SK-N-SH (cell line): ENCODE data around the gene MAP1A. TPM values are rescaled to one million over a fixed set of nuclear protein-coding genes. Genes with fewer than 3 reads are reported as not detected.

Experiments used
- CTCF ChIA-PET: fragments of 300-600, 350-600 bp; formaldehyde crosslinking; extraction: SDS; loops from one replicate; lab custom pipeline; 2021; lab: Yijun Ruan, JAX
- POLR2A ChIA-PET: fragments of 350-600 bp; sonication (Branson Sonifier 250); formaldehyde crosslinking; extraction: SDS; loops from one replicate; lab custom pipeline; 2020; ENCODE audit warnings: antibody characterized with exemption, inconsistent platforms; lab: Yijun Ruan, JAX
- DNase-seq: peaks from one replicate; pipeline ENCODE4 v3.0.0; 2012
- H2AFZ ChIP-seq: fragments of 200-600 bp; sonication (generic); 2 replicates; pipeline ENCODE4 v1.8.1; 2016; ENCODE audit warnings: antibody characterized with exemption, mild to moderate bottlenecking, low read depth
- H3F3A ChIP-seq: fragments of 200-600 bp; sonication (generic); replicated peaks from 2 replicates; pipeline ENCODE3; 2016; ENCODE audit warnings: antibody characterized with exemption, mild to moderate bottlenecking; ENCODE audit not compliant: insufficient read depth
- H3K27ac ChIP-seq, 2 experiments: fragments of 200-500 bp in 1 of 2; fragments of 200-600 bp in 1 of 2; sonication (Bioruptor generic) in 1 of 2; sonication (generic), shearing (Covaris generic) in 1 of 2; 2 replicates each; pipeline versions ENCODE4 v1.5.1 to v1.6.1; 2014 to 2016; ENCODE audit warnings: low read depth in 2 of 2, inconsistent platforms in 1 of 2, low read length in 1 of 2, mild to moderate bottlenecking in 1 of 2, mixed read lengths in 1 of 2
- H3K27me3 ChIP-seq: fragments of 200-600 bp; sonication (generic), shearing (Covaris generic); 2 replicates; pipeline ENCODE4 v1.6.1; 2016; ENCODE audit warnings: mixed run types; ENCODE audit not compliant: insufficient read depth
- H3K36me3 ChIP-seq, 2 experiments: fragments of 200-500 bp in 1 of 2; fragments of 200-600 bp in 1 of 2; sonication (Bioruptor generic) in 1 of 2; sonication (generic) in 1 of 2; replicated peaks in 1 of 2; 2 replicates each; pipeline versions ENCODE3 to v1.5.1; 2014 to 2016; ENCODE audit warnings: low read length in 1 of 2, mild to moderate bottlenecking in 1 of 2; ENCODE audit not compliant: insufficient read depth in 2 of 2, control insufficient read depth in 1 of 2
- H3K4me1 ChIP-seq, 2 experiments: fragments of 200-500 bp in 1 of 2; fragments of 200-600 bp in 1 of 2; sonication (Bioruptor generic) in 1 of 2; sonication (generic), shearing (Covaris generic) in 1 of 2; 2 replicates each; pipeline versions ENCODE4 v1.5.1 to v1.6.1; 2014 to 2016; ENCODE audit warnings: low read depth in 1 of 2, low read length in 1 of 2, mixed run types in 1 of 2; ENCODE audit not compliant: insufficient read depth in 2 of 2, control insufficient read depth in 1 of 2
- H3K4me2 ChIP-seq: fragments of 200-600 bp; sonication (generic), shearing (Covaris generic); 2 replicates; pipeline ENCODE4 v1.6.1; 2017; ENCODE audit warnings: mixed run types
- H3K4me3 ChIP-seq, 2 experiments: fragments of 200-500 bp in 1 of 2; fragments of 200-600 bp in 1 of 2; sonication (Bioruptor generic) in 1 of 2; sonication (generic), shearing (Covaris generic) in 1 of 2; 2 replicates each; pipeline versions ENCODE4 v1.5.1 to v1.8.1; 2014 to 2016; ENCODE audit warnings: low read depth in 2 of 2, inconsistent platforms in 1 of 2, low read length in 1 of 2, mild to moderate bottlenecking in 1 of 2, mixed read lengths in 1 of 2, moderate library complexity in 1 of 2
- H3K79me2 ChIP-seq: fragments of 200-600 bp; sonication (generic); 2 replicates; pipeline ENCODE4 v1.8.1; 2017; ENCODE audit warnings: mild to moderate bottlenecking; ENCODE audit not compliant: insufficient read depth
- H3K9ac ChIP-seq: fragments of 200-600 bp; sonication (generic); 2 replicates; pipeline ENCODE4 v1.6.1; 2017; ENCODE audit warnings: mixed run types
- H3K9me2 ChIP-seq: fragments of 200-600 bp; sonication (generic); 2 replicates; pipeline ENCODE4 v1.6.1; 2017; ENCODE audit warnings: mixed run types
- H3K9me3 ChIP-seq: fragments of 200-600 bp; sonication (generic); 2 replicates; pipeline ENCODE4 v1.6.1; 2017; ENCODE audit warnings: mixed run types, mild to moderate bottlenecking, moderate library complexity
- H4K20me1 ChIP-seq: fragments of 200-600 bp; sonication (generic); 2 replicates; pipeline ENCODE4 v1.6.1; 2017; ENCODE audit warnings: mild to moderate bottlenecking, mixed run types; ENCODE audit not compliant: insufficient read depth
- CHD2 ChIP-seq: fragments of 150-350 bp; IDR thresholded peaks from 2 replicates; pipeline ENCODE4 v1.6.1; 2018; ENCODE audit warnings: low read length; ENCODE audit not compliant: partially characterized antibody
- ELF1 ChIP-seq: IDR thresholded peaks from 2 replicates; pipeline ENCODE4 v1.4.0; 2012
- EP300 ChIP-seq, 2 experiments: IDR thresholded peaks; 2 replicates each; pipeline versions ENCODE4 v1.4.0 to v1.6.1; 2012; ENCODE audit warnings: borderline replicate concordance in 1 of 2, low read depth in 1 of 2, low read length in 1 of 2
- FOSL2 ChIP-seq: IDR thresholded peaks from 2 replicates; pipeline ENCODE4 v1.4.0; 2012; ENCODE audit warnings: low read depth, mild to moderate bottlenecking, moderate library complexity, borderline replicate concordance
- FOXJ3 ChIP-seq: sonication (generic); formaldehyde crosslinking; IDR thresholded peaks from 2 replicates; pipeline ENCODE4 v1.5.1; 2020; ENCODE audit warnings: mild to moderate bottlenecking, missing genetic modification reagents
- FOXM1 ChIP-seq: IDR thresholded peaks from 2 replicates; pipeline ENCODE4 v1.4.0; 2012; ENCODE audit warnings: low read depth, mild to moderate bottlenecking
- GABPA ChIP-seq: IDR thresholded peaks from 2 replicates; pipeline ENCODE4 v1.4.0; 2012; ENCODE audit warnings: low read depth, mild to moderate bottlenecking
- GATA2 ChIP-seq: sonication (generic); formaldehyde crosslinking; IDR thresholded peaks from 2 replicates; pipeline ENCODE4 v1.5.0; 2020; ENCODE audit warnings: mild to moderate bottlenecking, missing genetic modification reagents
- JUND ChIP-seq: IDR thresholded peaks from 2 replicates; pipeline ENCODE4 v1.4.0; 2012
- MEF2A ChIP-seq: IDR thresholded peaks from 2 replicates; pipeline ENCODE4 v1.4.0; 2012; ENCODE audit warnings: low read depth, borderline replicate concordance
- MXI1 ChIP-seq: IDR thresholded peaks from 2 replicates; pipeline ENCODE4 v1.6.1; 2012; ENCODE audit warnings: mild to moderate bottlenecking, low read depth, low read length, improper control_type of control experiment
- NFIC ChIP-seq: IDR thresholded peaks from 2 replicates; pipeline ENCODE4 v1.4.0; 2012; ENCODE audit warnings: borderline replicate concordance
- PBX3 ChIP-seq: IDR thresholded peaks from 2 replicates; pipeline ENCODE4; 2012
- POLR2AphosphoS5 ChIP-seq: IDR thresholded peaks from 2 replicates; pipeline ENCODE4 v1.6.1; 2012; ENCODE audit warnings: low read depth, low read length
- RCOR1 ChIP-seq: fragments of 150-350 bp; IDR thresholded peaks from 2 replicates; pipeline ENCODE4 v1.6.1; 2017; ENCODE audit warnings: antibody characterized with exemption, low read length
- RXRA ChIP-seq: IDR thresholded peaks from 2 replicates; pipeline ENCODE4 v1.4.0; 2012; ENCODE audit warnings: low read depth, mild to moderate bottlenecking, borderline replicate concordance
- TAF1 ChIP-seq: IDR thresholded peaks from 2 replicates; pipeline ENCODE4 v1.6.1; 2012; ENCODE audit warnings: low read depth, mild to moderate bottlenecking, low read length, moderate library complexity, borderline replicate concordance
- TCF12 ChIP-seq: IDR thresholded peaks from 2 replicates; pipeline ENCODE4 v1.4.0; 2012
- TEAD4 ChIP-seq: IDR thresholded peaks from 2 replicates; pipeline ENCODE4 v1.4.0; 2012; ENCODE audit warnings: mild to moderate bottlenecking, borderline replicate concordance; ENCODE audit not compliant: insufficient read depth
- YY1 ChIP-seq: IDR thresholded peaks from 2 replicates; pipeline ENCODE4 v1.4.0; 2012; ENCODE audit warnings: low read depth, mild to moderate bottlenecking
- WGBS: methylation state at CpG from one replicate; pipeline ENCODE4 v1.1.6; 2017; ENCODE audit warnings: low lambda C conversion rate; 5-methylcytosine and 5-hydroxymethylcytosine counted together
- polyA plus RNA-seq, 3 experiments: library from polyadenylated mRNA; depleted of rRNA; stranded (reverse); fragments of >200 nt; gene quantifications; 2 replicates each; pipeline ENCODE4 v1.2.3, GENCODE V29; 2012
- TF ChIP-seq, protein P1 (sequence below): fragments of 200-600 bp; sonication (generic); IDR thresholded peaks from 2 replicates; pipeline ENCODE4 v1.6.1; 2017; ENCODE audit warnings: antibody characterized with exemption, mild to moderate bottlenecking, moderate library complexity
- TF ChIP-seq, protein P2 (sequence below): IDR thresholded peaks from 2 replicates; pipeline ENCODE4 v1.4.0; 2012; ENCODE audit warnings: low read depth, borderline replicate concordance

MAP1A gene
- polyA plus RNA-seq, 1 of the 3 experiments (the other 2 are of a cell fraction) = 6.0 TPM

DNA sequence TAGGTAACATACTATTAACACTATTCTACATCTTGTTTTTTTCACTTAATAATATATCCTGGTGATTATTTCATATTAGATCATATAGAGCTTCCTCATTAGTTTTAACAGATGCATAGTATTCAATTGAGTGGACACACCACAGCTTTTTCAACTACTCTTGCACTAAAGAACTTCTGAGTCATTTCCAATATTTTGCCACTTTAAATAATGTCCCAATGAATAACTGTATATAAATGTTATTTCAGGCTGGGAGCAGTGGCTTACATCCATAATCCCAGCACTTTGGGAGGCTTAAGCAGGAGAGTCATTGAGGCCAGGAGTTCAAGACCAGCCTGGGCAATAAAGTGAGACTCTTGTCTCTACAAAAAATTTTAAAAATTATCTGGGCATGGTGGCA is 26.9 kb downstream of the MAP1A start:
- H3K4me3 ChIP-seq = no peak overlapping the region
- H3K27ac ChIP-seq = no peak overlapping the region
- no peak overlapping the region for H3K9ac ChIP-seq
- H3K9me2 ChIP-seq = no peaks in the 10 kb centered on the region
- ChIA-PET POLR2A (no interaction called here), CTCF (interaction anchor here (0.6 to 1.5 kb wide), 2 partner anchors 8 to 110 kb away, joined by 3 read pairs; no protein-coding TSS in a partner anchor)
- peaks cover 17% of the 10 kb centered on the region for H3K9me3 ChIP-seq
- H3K27me3 ChIP-seq = no peaks in the 10 kb centered on the region
- no peak overlapping the region for H3K4me2 ChIP-seq
- H3K79me2 ChIP-seq = no peaks in the 10 kb centered on the region
- no peak overlapping the region for H2AFZ ChIP-seq
- no peaks in the 10 kb centered on the region for H4K20me1 ChIP-seq
- H3K4me1 ChIP-seq = no peaks in the 10 kb centered on the region
- no peaks in the 10 kb centered on the region for H3F3A ChIP-seq
- H3K36me3 ChIP-seq = no peaks in the 10 kb centered on the region
- DNase-seq = no peak
- TF ChIP-seq GABPA = no peak
- TF ChIP-seq FOXJ3 (CRISPR knock-in tag) = no peak
- no peak for TF ChIP-seq YY1

- DNase-seq = no peak
- Histone ChIP-seq H3K9me3 (peaks cover 17% of the 10 kb centered on the region), H3K79me2 (no peaks in the 10 kb centered on the region), H3F3A (no peaks in the 10 kb centered on the region), H2AFZ (no peak overlapping the region), H3K4me2 (no peak overlapping the region)
- 86% methylated on average over 1 of the region's 1 CpG for WGBS
- no peak for TF ChIP-seq MEF2A
- TF ChIP-seq ELF1 = no peak
- TF ChIP-seq TCF12 = no peak
- TF ChIP-seq EP300 (IDR thresholded peaks at IDR 0.05; ENCODE audit: borderline replicate concordance in 1 of 2, low read depth in 1 of 2, low read length in 1 of 2) = no peak
- no peak for TF ChIP-seq RXRA
- TF ChIP-seq FOXM1 = no peak
- TF ChIP-seq FOSL2 = no peak
- TF ChIP-seq NFIC = no peak
- TF ChIP-seq, all 33 proteins: peak for 0
- H3K27ac ChIP-seq = no peak overlapping the region
- CTCF ChIA-PET = interaction anchor here (1.0 kb wide), 1 partner anchor 227 kb away, joined by 3 read pairs; no protein-coding TSS in a partner anchor
- no peaks in the 10 kb centered on the region for H4K20me1 ChIP-seq
- no peaks in the 10 kb centered on the region for H3K9me2 ChIP-seq
- no peak overlapping the region for H3K9ac ChIP-seq
- no peaks in the 10 kb centered on the region for H3K27me3 ChIP-seq
- no peak overlapping the region for H3K4me3 ChIP-seq
- POLR2A ChIA-PET = no interaction called here
- no peaks in the 10 kb centered on the region for H3K4me1 ChIP-seq
- H3K36me3 ChIP-seq = no peaks in the 10 kb centered on the region
Measured at GRCh38 chr15:43545426-43545825, 28.0 kb downstream of the MAP1A start.

- H3K9me2 ChIP-seq = no peaks in the 10 kb centered on the region
- H3K4me3 ChIP-seq = no peak overlapping the region
- H3K79me2 ChIP-seq = no peaks in the 10 kb centered on the region
- ChIA-PET POLR2A (no interaction called here), CTCF (interaction anchor here (1.3 kb wide), 1 partner anchor 33 kb away, joined by 3 read pairs; no protein-coding TSS in a partner anchor)
- 97% methylated on average over 2 of the region's 2 CpGs for WGBS
- DNase-seq = no peak
- no peak overlapping the region for H3K9ac ChIP-seq
- no peaks in the 10 kb centered on the region for H3K27me3 ChIP-seq
- H3K27ac ChIP-seq = no peak overlapping the region
- H3K4me2 ChIP-seq = no peak overlapping the region
- peaks cover 17% of the 10 kb centered on the region for H3K9me3 ChIP-seq
- no peaks in the 10 kb centered on the region for H4K20me1 ChIP-seq
- no peak overlapping the region for H2AFZ ChIP-seq
- H3K4me1 ChIP-seq = no peaks in the 10 kb centered on the region
- H3F3A ChIP-seq = no peaks in the 10 kb centered on the region
- H3K36me3 ChIP-seq = no peaks in the 10 kb centered on the region
- TF ChIP-seq CHD2 = no peak
- no peak for TF ChIP-seq POLR2AphosphoS5
- no peak for TF ChIP-seq PBX3
- TF ChIP-seq YY1 = no peak
- no peak for TF ChIP-seq TEAD4
- no peak for TF ChIP-seq TCF12
- TF ChIP-seq RCOR1 = no peak
- TF ChIP-seq MXI1 = no peak
- TF ChIP-seq GABPA = no peak
- no peak for TF ChIP-seq FOSL2
- no peak for TF ChIP-seq GATA2 (CRISPR knock-in tag)
- no peak for TF ChIP-seq MEF2A
- TF ChIP-seq JUND = no peak
- TF ChIP-seq, protein P1, sequence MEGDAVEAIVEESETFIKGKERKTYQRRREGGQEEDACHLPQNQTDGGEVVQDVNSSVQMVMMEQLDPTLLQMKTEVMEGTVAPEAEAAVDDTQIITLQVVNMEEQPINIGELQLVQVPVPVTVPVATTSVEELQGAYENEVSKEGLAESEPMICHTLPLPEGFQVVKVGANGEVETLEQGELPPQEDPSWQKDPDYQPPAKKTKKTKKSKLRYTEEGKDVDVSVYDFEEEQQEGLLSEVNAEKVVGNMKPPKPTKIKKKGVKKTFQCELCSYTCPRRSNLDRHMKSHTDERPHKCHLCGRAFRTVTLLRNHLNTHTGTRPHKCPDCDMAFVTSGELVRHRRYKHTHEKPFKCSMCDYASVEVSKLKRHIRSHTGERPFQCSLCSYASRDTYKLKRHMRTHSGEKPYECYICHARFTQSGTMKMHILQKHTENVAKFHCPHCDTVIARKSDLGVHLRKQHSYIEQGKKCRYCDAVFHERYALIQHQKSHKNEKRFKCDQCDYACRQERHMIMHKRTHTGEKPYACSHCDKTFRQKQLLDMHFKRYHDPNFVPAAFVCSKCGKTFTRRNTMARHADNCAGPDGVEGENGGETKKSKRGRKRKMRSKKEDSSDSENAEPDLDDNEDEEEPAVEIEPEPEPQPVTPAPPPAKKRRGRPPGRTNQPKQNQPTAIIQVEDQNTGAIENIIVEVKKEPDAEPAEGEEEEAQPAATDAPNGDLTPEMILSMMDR = no peak
- TF ChIP-seq TAF1 = no peak
- TF ChIP-seq FOXM1 = no peak
- TF ChIP-seq, protein P2, sequence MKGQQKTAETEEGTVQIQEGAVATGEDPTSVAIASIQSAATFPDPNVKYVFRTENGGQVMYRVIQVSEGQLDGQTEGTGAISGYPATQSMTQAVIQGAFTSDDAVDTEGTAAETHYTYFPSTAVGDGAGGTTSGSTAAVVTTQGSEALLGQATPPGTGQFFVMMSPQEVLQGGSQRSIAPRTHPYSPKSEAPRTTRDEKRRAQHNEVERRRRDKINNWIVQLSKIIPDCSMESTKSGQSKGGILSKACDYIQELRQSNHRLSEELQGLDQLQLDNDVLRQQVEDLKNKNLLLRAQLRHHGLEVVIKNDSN = no peak
Measured at GRCh38 chr15:43547539-43547938, 30.1 kb downstream of the MAP1A start.
